Measurements from ENCODE around the gene LIME1.

LIME1 gene

DNA sequence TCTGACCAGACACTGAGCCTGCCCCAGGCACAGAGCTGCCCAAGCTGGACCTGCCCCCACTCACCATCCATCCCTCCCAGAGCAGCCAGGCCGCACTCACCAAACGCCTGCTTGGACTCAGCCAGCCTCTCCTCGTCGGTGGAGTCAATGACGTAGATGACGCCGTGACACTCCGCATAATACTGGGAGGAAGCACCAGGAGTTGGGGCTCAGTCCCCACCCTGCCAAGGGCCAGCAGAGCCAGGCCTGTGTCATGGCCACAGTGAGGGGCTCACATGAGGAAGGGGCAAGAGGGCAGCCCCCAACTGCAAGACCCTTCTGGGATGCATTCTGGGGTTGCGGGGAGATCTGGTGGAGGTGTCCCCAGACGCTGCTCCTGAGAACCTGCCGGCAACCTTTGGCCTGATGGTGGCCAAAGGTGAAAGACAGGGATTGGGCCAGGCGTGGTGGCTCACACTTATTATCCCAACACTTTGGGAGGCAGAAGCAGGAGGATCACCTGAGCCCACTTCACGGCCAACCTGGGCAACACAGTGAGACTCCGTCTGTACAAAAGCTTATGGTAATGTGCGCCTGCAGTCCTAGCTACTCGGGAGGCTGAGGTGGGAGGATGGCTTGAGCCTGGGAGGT is 34.3 kb upstream of the LIME1 start:
- no peak for DNase-seq
- no peaks in the 10 kb centered on the region for H3K9me3 Mint-ChIP-seq
- peaks cover 69% of the 10 kb centered on the region for H3K36me3 Mint-ChIP-seq (ENCODE audit: low read depth)
- H3K27ac Mint-ChIP-seq, result peak overlapping the region; percentile 69
- no peak overlapping the region for H3K4me3 Mint-ChIP-seq
- peaks cover 50% of the 10 kb centered on the region for H3K4me1 Mint-ChIP-seq (ENCODE audit: low read depth)
- H3K27me3 Mint-ChIP-seq, result no peaks in the 10 kb centered on the region

DNA sequence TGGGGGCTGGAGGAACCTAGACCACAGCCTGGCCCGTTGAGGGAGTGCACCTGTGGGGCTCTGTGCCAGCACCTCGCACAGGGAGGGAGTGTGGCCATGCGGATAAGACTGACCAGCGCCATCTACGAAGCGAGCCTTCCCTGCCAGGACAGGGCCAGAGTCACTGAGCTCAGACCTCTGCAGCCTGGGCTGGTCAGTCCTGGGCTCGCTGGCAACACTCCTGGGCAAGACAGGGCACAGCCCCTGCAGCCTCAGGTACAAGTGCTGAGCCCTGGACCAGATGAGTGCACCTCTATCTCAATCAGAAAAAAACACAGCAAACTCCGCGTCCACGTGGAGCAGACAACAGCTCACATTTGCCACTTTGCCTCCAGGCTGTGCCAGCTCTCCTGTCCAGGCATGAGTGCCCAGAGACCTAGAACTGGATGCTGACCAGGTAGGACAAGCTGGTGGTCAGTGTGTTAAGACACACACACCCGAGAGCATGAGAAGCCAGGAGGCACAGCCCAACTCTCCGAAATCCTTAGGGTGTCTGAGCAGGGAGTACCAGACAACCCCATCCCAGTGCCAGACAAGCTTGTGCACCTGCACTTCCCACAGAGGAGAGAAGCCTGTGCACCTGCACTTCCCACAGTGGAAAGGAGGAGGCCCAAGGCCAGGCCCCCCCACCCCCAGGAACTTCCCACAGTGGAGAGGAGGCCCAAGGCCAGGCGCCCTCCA is 33.6 kb upstream of the LIME1 start:
- no peak overlapping the region for H3K4me3 Mint-ChIP-seq
- no peak for DNase-seq
- H3K27me3 Mint-ChIP-seq, result no peaks in the 10 kb centered on the region
- peaks cover 66% of the 10 kb centered on the region for H3K36me3 Mint-ChIP-seq (ENCODE audit: low read depth)
- peaks cover 43% of the 10 kb centered on the region for H3K4me1 Mint-ChIP-seq (ENCODE audit: low read depth)
- H3K9me3 Mint-ChIP-seq, result no peaks in the 10 kb centered on the region
- peak overlapping the region; percentile 69 for H3K27ac Mint-ChIP-seq

DNA sequence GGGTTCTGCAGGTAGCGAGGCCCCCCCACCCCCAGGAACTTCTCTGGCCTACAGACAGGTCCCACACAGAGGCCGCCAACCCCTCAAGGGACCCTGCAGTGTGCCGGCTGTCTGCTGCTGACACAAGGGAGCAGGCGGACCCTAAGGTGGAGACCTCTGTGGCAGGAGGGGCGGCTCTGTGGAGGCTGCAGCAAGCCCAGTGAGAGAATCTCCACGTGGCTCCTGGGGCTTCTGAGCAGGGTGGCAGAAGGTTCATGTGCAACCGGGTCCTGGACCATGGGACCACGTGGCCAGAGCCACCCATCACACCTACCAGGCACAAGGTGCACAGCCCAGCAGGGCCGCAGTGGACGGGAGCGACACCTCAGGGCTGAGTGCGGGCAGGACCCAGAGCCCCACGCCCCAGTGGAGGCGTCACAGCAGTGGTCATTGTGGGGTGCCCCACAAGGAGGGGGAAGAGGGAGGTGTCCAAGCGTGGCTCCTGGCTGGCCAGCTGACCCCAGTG is 32.9 kb upstream of the LIME1 start:
- no peak overlapping the region for H3K4me3 Mint-ChIP-seq
- no peak overlapping the region for H3K27ac Mint-ChIP-seq
- H3K36me3 Mint-ChIP-seq (ENCODE audit: low read depth), result peaks cover 68% of the 10 kb centered on the region
- H3K4me1 Mint-ChIP-seq (ENCODE audit: low read depth), result peaks cover 41% of the 10 kb centered on the region
- DNase-seq, result peak; percentile 32
- no peaks in the 10 kb centered on the region for H3K27me3 Mint-ChIP-seq
- H3K9me3 Mint-ChIP-seq, result no peaks in the 10 kb centered on the region

DNA sequence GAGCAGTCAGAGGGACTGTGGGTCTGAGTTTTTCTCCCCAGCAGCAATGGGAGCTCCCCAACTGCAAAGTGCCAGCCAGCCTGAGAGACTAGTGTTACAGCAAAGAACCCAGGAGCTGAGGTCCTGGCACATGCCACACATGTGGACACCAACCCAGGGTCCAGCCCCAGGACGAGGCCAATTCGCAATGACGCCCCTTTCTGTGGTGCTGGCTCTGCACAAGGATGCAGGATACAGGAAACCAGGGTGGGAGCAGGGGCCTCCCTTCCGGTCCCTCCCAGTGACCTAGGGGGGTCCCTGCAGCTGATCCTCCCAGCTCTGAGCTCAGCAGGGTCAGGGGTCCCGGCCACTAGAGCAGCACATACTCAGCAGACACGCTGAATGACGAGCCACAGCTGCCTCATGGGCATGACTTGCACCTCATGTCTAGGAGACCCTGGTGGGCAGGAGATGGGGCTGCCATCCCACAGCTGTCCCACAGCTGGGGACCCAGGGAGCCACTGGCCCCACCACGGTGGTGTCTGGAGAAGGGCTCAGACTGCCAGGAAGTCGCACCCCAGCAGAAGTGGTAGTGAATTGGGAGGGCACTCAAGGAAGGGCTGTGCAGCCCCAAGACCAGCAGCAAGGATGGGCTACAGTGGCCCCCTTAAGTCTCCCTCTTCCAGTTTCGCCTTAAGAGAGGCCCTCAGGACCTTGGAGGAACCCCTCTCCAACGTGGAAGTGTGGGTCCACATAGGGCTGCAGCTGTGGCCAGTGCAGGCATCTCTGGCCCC is 32.3 kb upstream of the LIME1 start:
- H3K27me3 Mint-ChIP-seq, result no peaks in the 10 kb centered on the region

DNA sequence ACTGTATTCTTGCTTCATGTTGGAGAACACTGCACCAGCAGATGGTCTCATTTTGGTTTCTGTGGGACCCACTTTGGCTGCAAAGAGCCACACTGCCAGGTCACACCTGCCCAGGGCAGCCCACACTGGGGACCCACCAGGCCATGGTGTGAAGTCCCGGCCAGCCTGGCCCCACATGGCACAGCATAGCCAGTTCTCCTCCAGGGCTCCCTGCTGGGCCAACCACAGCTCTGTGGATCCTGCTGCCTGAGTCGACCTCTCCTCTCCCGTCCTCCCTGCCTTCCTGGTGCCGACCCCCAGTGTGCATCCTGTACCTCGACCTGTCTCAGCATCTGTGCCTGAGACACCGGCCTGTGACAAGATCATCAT is 31.7 kb upstream of the LIME1 start:
- H3K27ac Mint-ChIP-seq, result peak overlapping the region; percentile 93
- no peaks in the 10 kb centered on the region for H3K27me3 Mint-ChIP-seq
- no peak overlapping the region for H3K4me3 Mint-ChIP-seq
- H3K36me3 Mint-ChIP-seq (ENCODE audit: low read depth), result peaks cover 72% of the 10 kb centered on the region
- no peak for DNase-seq
- H3K4me1 Mint-ChIP-seq (ENCODE audit: low read depth), result peaks cover 39% of the 10 kb centered on the region
- no peaks in the 10 kb centered on the region for H3K9me3 Mint-ChIP-seq

More for the DNA sequence above, 32.3 kb upstream of the LIME1 start:
- Mint-ChIP-seq H3K36me3 (ENCODE audit: low read depth) (peaks cover 73% of the 10 kb centered on the region), H3K9me3 (no peaks in the 10 kb centered on the region), H3K27ac (peak overlapping the region; percentile 76), H3K4me3 (no peak overlapping the region), H3K4me1 (ENCODE audit: low read depth) (peaks cover 41% of the 10 kb centered on the region)
- no peak for DNase-seq

DNA sequence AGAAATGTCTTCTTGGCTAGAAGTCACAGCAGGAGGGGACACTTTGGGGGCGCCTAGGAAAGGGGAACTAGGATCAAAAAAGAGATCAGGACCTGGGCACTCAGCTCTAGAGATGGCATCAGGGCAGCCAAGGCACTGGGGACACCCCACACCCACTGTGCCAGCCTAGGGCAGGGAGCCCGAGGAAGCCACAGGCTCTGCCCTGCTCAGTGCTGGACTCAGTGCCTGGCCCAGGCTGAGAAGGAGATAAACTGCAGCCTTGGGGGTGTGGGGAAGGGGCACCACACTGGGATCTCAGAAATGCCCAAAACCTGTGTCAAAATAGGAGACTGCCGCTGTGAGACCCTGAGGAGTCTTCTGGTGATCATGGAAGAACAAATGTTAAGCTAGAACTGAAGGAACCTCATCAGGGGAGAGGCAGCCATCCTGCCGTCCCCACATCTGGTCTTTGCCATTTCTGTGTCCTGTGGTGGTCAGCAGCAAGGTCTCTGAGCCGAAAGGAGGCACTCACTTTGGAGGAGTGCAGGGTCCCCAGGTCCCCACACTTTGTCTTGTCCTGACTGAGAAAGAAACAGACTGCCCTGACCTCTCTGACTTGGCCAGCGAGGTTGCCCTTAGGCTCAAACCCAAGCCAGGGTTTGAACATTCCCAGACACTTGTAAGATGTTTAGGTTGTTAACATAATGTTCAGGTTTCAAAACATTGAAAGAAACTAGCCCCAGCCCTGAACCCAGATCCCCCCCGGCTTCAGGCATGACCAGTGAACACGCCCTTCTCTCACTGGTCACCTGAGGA is 31.0 kb upstream of the LIME1 start:
- Mint-ChIP-seq H3K27ac (peak overlapping the region; percentile 93), H3K9me3 (no peaks in the 10 kb centered on the region), H3K4me3 (peak overlapping the region; percentile 95), H3K27me3 (no peaks in the 10 kb centered on the region), H3K4me1 (ENCODE audit: low read depth) (peaks cover 41% of the 10 kb centered on the region), H3K36me3 (ENCODE audit: low read depth) (peaks cover 73% of the 10 kb centered on the region)
- DNase-seq, result no peak

DNA sequence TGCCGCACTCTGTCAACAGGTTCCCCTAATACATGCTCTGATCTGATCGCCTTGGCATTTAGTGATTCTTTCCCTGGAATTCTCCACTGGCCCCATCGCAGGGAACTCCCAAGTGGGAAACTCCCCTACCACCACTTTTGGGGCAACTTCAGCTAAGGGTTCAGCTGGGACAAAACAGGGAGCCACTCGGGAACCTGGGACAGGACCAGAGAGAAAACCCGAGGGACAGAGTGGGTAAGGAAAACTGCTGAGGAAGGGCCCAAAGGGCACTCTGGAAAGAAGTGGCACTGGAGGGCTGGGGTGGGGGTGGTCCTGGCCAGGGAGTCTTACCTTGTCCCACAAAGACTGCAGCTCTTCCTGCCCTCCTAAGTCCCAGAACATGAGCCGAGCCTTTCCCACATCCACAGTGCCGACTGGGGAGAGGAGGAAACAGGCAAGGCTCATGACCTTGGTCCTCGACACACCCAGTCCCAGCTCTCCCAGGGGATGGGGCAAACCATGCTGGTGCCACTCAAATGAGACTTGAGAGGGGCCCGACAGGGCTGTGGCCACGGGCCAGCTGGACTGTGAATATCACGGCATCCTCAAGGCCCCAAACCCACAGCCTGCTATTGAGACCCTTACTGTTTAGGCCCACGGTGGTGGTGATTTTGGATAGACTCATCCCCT is 30.3 kb upstream of the LIME1 start:
- H3K27me3 Mint-ChIP-seq, result no peaks in the 10 kb centered on the region
- no peak for DNase-seq
- H3K36me3 Mint-ChIP-seq (ENCODE audit: low read depth), result peaks cover 78% of the 10 kb centered on the region
- peaks cover 44% of the 10 kb centered on the region for H3K4me1 Mint-ChIP-seq (ENCODE audit: low read depth)
- peak overlapping the region; percentile 93 for H3K27ac Mint-ChIP-seq
- H3K4me3 Mint-ChIP-seq, result peak overlapping the region; percentile 95
- H3K9me3 Mint-ChIP-seq, result no peaks in the 10 kb centered on the region

DNA sequence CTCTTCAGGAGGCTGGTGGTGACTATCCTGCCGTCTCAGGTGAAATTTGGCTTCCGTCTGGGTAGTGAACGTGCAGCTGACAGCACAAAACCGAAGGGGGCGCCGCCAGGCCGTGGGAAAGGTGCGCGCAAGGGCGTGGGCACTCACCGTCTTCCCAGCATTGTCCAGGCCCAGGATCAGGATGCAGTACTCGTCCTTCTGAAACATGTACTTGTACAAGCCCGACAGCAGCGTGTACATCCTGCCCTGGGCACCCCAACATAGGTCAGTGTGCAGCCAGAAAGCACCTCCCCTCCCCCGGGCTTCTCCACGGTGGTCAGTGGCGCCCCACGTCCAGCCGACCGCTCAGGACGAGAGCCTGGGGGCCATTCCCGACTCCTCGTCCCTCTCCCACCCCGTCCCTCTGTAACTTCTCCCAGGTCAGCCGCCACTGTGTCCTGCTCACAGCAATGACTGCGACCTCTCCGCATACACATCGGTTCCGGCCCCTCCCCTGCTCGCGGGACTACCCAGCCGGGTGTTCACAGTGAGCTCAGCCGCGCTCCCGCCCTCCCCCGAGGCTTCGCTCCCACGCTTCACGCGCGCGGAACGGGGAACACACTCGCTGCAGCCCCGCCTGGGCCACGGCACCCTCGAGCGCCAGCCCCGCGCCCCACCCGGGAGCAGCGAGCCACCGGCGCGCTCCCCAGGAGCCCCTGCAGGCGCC is 29.5 kb upstream of the LIME1 start:
- Mint-ChIP-seq H3K4me1 (ENCODE audit: low read depth) (peaks cover 50% of the 10 kb centered on the region), H3K4me3 (peak overlapping the region; percentile 95), H3K36me3 (ENCODE audit: low read depth) (peaks cover 85% of the 10 kb centered on the region), H3K27ac (peak overlapping the region; percentile 93), H3K9me3 (no peaks in the 10 kb centered on the region), H3K27me3 (no peaks in the 10 kb centered on the region)
- DNase-seq, result peak; percentile 77

DNA sequence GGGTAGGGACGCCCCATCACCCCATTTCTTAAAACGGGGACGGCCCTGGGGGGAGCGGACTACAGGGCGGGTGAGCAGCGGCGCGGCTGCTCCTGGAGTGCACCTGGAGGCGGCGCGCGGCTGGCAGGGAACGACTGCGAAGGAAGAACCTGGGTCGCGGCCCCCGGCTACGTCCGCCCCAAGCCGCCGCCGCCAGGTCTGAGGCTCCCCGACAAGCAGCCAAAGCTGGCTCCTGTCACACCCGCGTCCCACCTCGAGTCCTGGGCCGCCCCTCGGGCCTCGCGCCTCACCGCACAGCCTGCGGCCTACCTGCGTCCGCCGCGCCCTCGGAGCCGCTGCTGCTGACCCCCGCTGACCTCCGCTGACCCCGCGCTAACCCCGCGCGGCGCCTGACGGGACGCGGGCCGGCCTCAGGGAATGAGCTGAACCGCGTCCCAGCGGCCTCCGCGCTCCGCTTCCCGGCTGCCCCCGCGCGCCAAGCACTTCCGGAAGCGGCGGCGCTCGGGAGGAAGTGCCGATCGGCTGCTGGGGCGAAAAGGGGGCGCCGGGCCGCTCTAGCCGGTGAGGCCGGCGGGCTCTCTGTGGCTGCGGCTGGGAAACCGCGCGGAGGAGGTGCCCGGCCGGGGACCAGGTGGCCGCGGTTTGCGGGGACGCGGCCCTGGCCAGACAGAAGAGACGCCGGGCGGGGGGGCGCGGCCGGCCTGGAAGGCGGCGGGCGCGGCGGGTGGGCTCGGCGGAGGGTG is 28.7 kb upstream of the LIME1 start, which contains the start of the genes ARFRP1 and ZGPAT:
ARFRP1 (minus strand) TSS at position 419 of the 743 bp plus-strand sequence. CDS start 885 bp downstream, outside the sequence.
ZGPAT (plus strand) TSS at position 482 of the 743 bp plus-strand sequence. CDS start 542 bp downstream, outside the sequence.
- Mint-ChIP-seq H3K36me3 (ENCODE audit: low read depth) (peaks cover 85% of the 10 kb centered on the region), H3K4me1 (ENCODE audit: low read depth) (peaks cover 52% of the 10 kb centered on the region), H3K4me3 (peak within 1 kb of the TSS; percentile 95), H3K27ac (peak within 1 kb of the TSS; percentile 93), H3K9me3 (no peaks in the 10 kb centered on the region), H3K27me3 (no peaks in the 10 kb centered on the region)
- DNase-seq, result peak; percentile 93

DNA sequence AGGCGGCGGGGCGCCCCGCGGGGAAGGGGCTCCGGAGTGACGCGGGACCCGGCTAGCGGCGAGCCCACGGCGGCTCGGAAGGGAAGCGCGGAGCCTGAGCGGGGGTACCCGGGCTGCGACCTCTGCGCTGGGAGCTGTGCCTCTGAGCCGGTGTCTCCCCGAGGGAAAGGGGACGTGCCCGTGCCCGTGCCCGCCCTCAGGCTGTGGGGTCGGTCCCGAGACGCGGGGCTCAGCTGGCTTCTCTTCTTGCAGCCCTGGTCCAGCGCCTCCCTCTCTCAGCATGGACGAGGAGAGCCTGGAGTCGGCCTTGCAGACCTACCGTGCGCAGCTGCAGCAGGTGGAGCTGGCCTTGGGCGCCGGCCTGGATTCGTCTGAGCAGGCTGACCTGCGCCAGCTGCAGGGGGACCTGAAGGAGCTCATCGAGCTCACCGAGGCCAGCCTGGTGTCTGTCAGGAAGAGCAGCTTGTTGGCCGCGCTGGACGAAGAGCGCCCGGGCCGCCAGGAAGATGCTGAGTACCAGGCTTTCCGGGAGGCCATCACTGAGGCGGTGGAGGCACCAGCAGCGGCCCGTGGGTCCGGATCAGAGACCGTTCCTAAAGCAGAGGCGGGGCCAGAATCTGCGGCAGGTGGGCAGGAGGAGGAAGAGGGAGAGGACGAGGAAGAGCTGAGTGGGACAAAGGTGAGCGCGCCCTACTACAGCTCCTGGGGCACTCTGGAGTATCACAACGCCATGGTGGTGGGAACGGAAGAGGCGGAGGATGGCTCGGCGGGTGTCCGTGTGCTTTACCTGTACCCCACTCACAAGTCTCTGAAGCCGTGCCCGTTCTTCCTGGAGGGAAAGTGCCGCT is 27.9 kb upstream of the LIME1 start:
- Mint-ChIP-seq H3K27ac (peak overlapping the region; percentile 91), H3K4me3 (peak overlapping the region; percentile 95), H3K9me3 (no peaks in the 10 kb centered on the region), H3K27me3 (no peaks in the 10 kb centered on the region), H3K36me3 (ENCODE audit: low read depth) (peaks cover 86% of the 10 kb centered on the region), H3K4me1 (ENCODE audit: low read depth) (peaks cover 54% of the 10 kb centered on the region)
- no peak for DNase-seq

DNA sequence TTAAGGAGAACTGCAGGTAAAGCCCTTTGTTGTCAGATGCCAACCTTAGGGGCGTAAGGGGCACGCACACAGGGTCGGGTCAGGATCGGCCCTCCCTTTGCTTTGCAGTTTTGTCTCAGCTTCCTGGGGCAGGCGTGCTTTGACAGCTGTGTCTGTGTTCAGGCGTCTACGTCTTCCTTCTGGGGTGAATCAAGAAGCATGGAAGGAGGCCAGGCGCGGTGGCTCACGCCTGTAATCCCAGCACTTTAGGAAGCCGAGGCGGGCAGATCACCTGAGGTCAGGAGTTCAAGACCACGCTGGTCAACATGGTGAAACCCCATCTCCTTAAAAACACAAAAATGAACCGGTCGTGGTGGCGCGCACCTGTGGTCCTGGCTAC is 27.3 kb upstream of the LIME1 start:
- Mint-ChIP-seq H3K4me3 (peak overlapping the region; percentile 95), H3K27ac (peak overlapping the region; percentile 91), H3K36me3 (ENCODE audit: low read depth) (peaks cover 85% of the 10 kb centered on the region), H3K9me3 (no peaks in the 10 kb centered on the region), H3K4me1 (ENCODE audit: low read depth) (peaks cover 54% of the 10 kb centered on the region), H3K27me3 (no peaks in the 10 kb centered on the region)
- no peak for DNase-seq

DNA sequence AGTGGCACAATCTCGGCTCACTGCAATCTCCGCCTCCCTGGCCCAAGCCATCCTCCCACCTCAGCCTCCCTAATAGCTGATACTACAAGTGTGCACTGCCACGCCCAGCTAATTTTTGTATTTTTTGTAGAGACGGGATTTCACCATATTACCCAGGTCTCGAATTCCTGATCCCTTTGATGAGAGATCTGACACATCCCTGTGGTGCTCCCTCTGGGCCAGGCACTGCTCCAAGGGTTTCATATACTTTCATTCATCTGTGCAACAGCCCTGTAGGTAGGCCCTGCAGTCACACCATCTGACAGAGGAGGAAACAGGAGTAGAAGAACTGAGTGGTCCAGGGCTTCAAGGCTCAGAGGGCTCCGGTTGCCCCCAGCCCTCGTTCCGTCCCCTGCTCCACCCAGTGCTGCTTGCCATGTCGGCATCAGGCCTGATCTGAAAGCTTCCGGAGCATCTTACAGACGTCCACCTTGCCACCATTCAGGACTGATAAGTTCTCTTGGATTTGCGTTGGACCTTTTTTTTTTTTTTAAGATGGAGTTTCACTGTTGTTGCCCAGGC is 25.3 kb upstream of the LIME1 start:
- Mint-ChIP-seq H3K36me3 (ENCODE audit: low read depth) (peaks cover 85% of the 10 kb centered on the region), H3K4me1 (ENCODE audit: low read depth) (peaks cover 55% of the 10 kb centered on the region), H3K9me3 (peaks cover 7% of the 10 kb centered on the region), H3K27ac (peak overlapping the region; percentile 80), H3K4me3 (no peak overlapping the region), H3K27me3 (no peaks in the 10 kb centered on the region)
- DNase-seq, result no peak
